Heart left ventricle (tissue), 16 donors: Measurements from ENCODE around the gene RTEL1. TPM values are rescaled to one million over a fixed set of nuclear protein-coding genes. Genes with fewer than 3 reads are reported as not detected.

Source experiments
- ATAC-seq, 4 donors: fragments of 200-7000 bp; cut with Tn5 transposase; one replicate each; pipeline ENCODE4 v1.9.1; 2020 to 2022; ENCODE audit warnings: moderate library complexity in 4 of 4, mild to moderate bottlenecking in 3 of 4, moderate number of reproducible peaks in 1 of 4
- DNase-seq, 5 donors: peaks; one replicate each; pipeline ENCODE4 v3.0.0-alpha.2; 2020
- H3K27ac ChIP-seq, 12 donors: fragments of 200-600 bp; sonication (generic) in 4 of 12; one replicate each; pipeline versions ENCODE4 v1.5.0 to v1.8.0; 2016 to 2022; ENCODE audit warnings: mild to moderate bottlenecking in 2 of 12
- H3K27me3 ChIP-seq, 9 donors: fragments of 200-600 bp; sonication (generic) in 2 of 9; one replicate each; pipeline versions ENCODE4 v1.5.1 to v1.8.0; 2016 to 2022; ENCODE audit warnings: mild to moderate bottlenecking in 3 of 9
- H3K36me3 ChIP-seq, 9 donors: fragments of 200-600 bp; sonication (generic) in 2 of 9; one replicate each; pipeline versions ENCODE4 v1.5.0 to v1.8.0; 2018 to 2022; ENCODE audit warnings: mild to moderate bottlenecking in 2 of 9
- H3K4me1 ChIP-seq, 12 donors: fragments of 200-600 bp; sonication (generic) in 4 of 12; one replicate each; pipeline versions ENCODE4 v1.5.0 to v1.8.0; 2016 to 2022; ENCODE audit warnings: mild to moderate bottlenecking in 3 of 12
- H3K4me3 ChIP-seq, 12 donors: fragments of 200-600 bp; sonication (generic) in 4 of 12; one replicate each; pipeline versions ENCODE4 v1.5.0 to v1.8.0; 2017 to 2022; ENCODE audit warnings: mild to moderate bottlenecking in 9 of 12, moderate library complexity in 4 of 12
- H3K9me3 ChIP-seq, 12 donors: fragments of 200-600 bp; sonication (generic) in 4 of 12; one replicate each; pipeline versions ENCODE4 v1.5.0 to v1.8.0; 2016 to 2022; ENCODE audit warnings: mild to moderate bottlenecking in 1 of 12
- CTCF ChIP-seq, 12 donors: fragments of 200-600 bp; sonication (generic) in 4 of 12; IDR thresholded peaks; one replicate each; pipeline versions ENCODE4 v1.5.0 to v1.8.0; 2018 to 2022; ENCODE audit warnings: antibody characterized with exemption in 12 of 12, mild to moderate bottlenecking in 5 of 12
- POLR2A ChIP-seq, 2 donors: fragments of 450-650 bp; IDR thresholded peaks; one replicate each; pipeline ENCODE4 v1.6.1; 2017; ENCODE audit warnings: antibody characterized with exemption in 2 of 2, mild to moderate bottlenecking in 2 of 2, moderate library complexity in 2 of 2
- WGBS, 4 donors: extraction: QIAGEN DNeasy Blood & Tissue Kit in 2 of 4; methylation state at CpG; one replicate each; pipeline versions ENCODE4 v1.1.5 to v1.1.7; 2013 to 2018; 5-methylcytosine and 5-hydroxymethylcytosine counted together
- intact Hi-C, 10 donors: fragments of 100-400 bp; cut with DNase I; formaldehyde crosslinking; loops; one replicate each; pipeline versions ENCODE4 v1.11.1 to v1.14.2; 2022
- polyA plus RNA-seq, 2 donors: library from polyadenylated mRNA; stranded (reverse); fragments of 200-250 nt; gene quantifications; one replicate each; pipeline ENCODE4 v1.2.3, GENCODE V29; 2013
- total RNA-seq, 9 donors: library from RNA; depleted of rRNA in 2 of 9; stranded (reverse); fragments of >200 nt in 2 of 9; fragmentation: NEBNext Ultra II Directional in 3 of 9; extraction: Animal tissue kit (Norgen Biotek cat#: 25700) in 3 of 9; gene quantifications; one replicate each; pipeline versions ENCODE4 v1.1.0 to v1.2.4, GENCODE V29; 2016 to 2023
- donor health status: ischemic (EF 13 %, LVEDD 7.1; RV severe dilation, severe dysfunction).
- donor health status: healthy with polysubstance abuse.
- donor health status: DM: no; HTN: yes; CAD: no.
- donor health status: DM: no; HTN: no; CAD: no.
- donor health status: ischemic (EF 25% LVEDD 6.9; RV normal size, moderate dysfunction).
- donor health status: ischemic (EF 25% LVEDD 5.7; RV mildly dilated, moderate dysfunction).
- donor health status: healthy.
- donor health status: DM: yes; HTN: yes; CAD: no.
- donor health status: ischemic (EF 35%, LVEDD 5.7; RV mildly dilated, moderate dysfunction).
- donor health status: nonischemic (EF 11% LVEDD 7.7; RV severe dilation, severe dysfunction).
- donor health status: DM: yes; HTN: yes; CAD: no.
- donor health status: PGD.
- donor health status: ischemic (EF 29% LVEDD 5.4; RV normal size, mild dysfunction).
- donor health status: nonischemic (EF 23%, LVEDD 6.1; RV moderate dilation, normal function).

RTEL1 gene
- total and polyA plus RNA-seq, 11 donors = 3.0 to 17.8 (median 9.6) TPM

DNA sequence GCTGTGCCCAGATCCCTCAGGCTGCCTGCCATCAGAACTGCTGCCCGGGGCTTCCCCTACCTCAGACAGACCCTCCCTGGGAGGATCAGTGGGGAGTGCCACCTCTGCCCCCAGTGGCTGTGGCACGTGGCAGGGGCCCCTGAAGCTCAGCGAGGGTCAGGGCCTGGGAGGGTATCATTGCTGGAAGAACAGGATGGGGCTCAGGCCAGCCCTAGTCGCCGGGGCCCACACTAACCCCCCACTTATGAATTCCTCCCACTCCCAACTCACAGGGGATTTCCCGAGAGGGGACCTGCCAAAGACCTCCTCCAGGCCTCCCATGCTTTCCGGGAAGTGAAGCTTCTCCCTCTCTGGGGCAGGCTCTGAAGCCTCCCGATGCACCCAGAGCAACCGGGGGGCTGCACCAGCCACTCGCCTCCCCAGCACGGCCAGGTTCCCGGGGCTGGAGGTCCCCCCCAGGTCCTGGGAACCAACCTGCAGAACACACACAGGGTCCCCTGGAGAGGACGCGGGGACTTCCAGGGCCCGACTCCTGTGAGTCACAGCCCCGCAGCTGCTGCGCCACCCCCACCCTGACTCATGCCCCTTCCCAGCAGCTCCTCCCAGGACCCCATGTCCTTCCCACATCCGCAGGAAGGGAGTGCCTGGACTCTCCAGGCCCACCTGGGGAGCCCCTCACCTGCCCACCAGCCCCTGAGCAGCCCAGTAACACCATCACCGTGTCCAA, 40.8 kb downstream of the RTEL1 start:
- 29 to 49% (median 40%) methylated on average over 4 to 19 of the region's 19 CpGs for WGBS, 4 donors
- ATAC-seq = peak in 3 of 4 donors; percentile 15 to 68 (median 55)
- Histone ChIP-seq H3K4me3 (no peak overlapping the region), H3K27me3 (no peaks in the 10 kb centered on the region), H3K27ac (peak overlapping the region in 11 of 12 donors; percentile 21 to 89 (median 50)), H3K4me1 (peaks cover 11 to 52% (median 38%) of the 10 kb centered on the region in 12 donors), H3K9me3 (no peaks in the 10 kb centered on the region), H3K36me3 (peaks cover 0 to 47% (median 25%) of the 10 kb centered on the region in 9 donors)
- TF ChIP-seq CTCF (IDR thresholded peaks at IDR 0.05) (no peak), POLR2A (IDR thresholded peaks at IDR 0.05) (no peak)
- DNase-seq = peak in 4 of 5 donors; percentile 44 to 89 (median 68)
- intact Hi-C loops = loop anchor here in 1 of 10 donors (10.0 kb wide), 1 partner anchor 276 kb away; the partner anchor contains the start of gene SAMD10

- no peak overlapping the region for H3K4me3 ChIP-seq
- ATAC-seq = no peak
- WGBS, 4 donors = 81 to 89% (median 83%) methylated on average over 12 to 24 of the region's 24 CpGs
- intact Hi-C loops = loop anchor here in 1 of 10 donors (10.0 kb wide), 1 partner anchor 275 kb away; the partner anchor contains the start of gene SAMD10
- TF ChIP-seq CTCF (IDR thresholded peaks at IDR 0.05) = no peak
- no peak for TF ChIP-seq POLR2A (IDR thresholded peaks at IDR 0.05)
- H3K27me3 ChIP-seq = no peaks in the 10 kb centered on the region
- H3K36me3 ChIP-seq = peaks cover 0 to 47% (median 25%) of the 10 kb centered on the region in 9 donors
- H3K9me3 ChIP-seq = no peaks in the 10 kb centered on the region
- peak overlapping the region in 11 of 12 donors; percentile 21 to 89 (median 50) for H3K27ac ChIP-seq
- peak in 3 of 5 donors; percentile 32 to 66 (median 48) for DNase-seq
- peaks cover 11 to 51% (median 38%) of the 10 kb centered on the region in 12 donors for H3K4me1 ChIP-seq
Observed at GRCh38 chr20:63699466-63700198, 41.5 kb downstream of the RTEL1 start.

DNA sequence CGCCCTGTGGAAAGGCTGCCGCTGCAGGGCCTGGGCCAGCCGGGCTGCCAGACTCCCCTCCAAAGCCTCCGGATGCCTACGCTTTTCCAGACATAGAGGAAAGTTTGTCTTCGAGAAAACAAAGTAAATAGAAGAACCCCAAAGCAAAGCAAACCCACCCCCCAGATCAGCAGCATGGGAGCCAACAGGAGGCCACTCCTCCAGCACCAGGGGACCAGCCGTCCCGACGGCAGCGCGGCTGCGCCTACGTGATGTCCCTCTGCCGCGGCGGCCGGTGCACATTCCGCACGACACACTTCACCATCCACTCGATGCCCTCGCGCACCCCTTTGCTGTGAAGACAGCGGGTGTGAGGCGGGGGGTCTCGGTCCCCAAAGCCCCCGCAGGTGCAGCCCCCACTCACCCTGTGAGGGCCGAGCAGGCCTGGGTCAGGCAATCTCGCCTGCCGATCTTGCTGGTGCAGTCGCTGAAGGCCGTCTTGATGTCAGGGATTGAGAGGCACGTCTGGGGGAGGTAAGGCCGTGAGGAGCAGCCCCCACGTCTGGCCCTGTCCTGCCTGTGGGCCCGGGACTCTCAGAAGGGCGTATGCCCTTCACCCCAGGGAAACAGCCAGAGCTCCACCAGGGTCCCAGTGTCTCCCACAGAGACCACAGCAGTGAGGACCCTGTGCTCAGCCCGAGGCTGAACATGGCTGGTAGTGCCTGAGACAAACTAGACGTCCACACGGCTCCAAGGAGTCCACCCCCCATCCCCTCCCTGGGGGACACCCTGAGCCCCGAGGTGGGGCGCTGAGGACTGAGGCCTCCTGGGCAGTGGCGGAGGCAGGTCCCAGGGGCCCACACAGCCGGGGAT, 42.3 kb downstream of the RTEL1 start:
- Histone ChIP-seq H3K9me3 (no peaks in the 10 kb centered on the region), H3K27ac (peak overlapping the region in 5 of 12 donors; percentile 60 to 89 (median 79)), H3K27me3 (no peaks in the 10 kb centered on the region), H3K36me3 (peaks cover 0 to 47% (median 27%) of the 10 kb centered on the region in 9 donors), H3K4me1 (peaks cover 11 to 50% (median 36%) of the 10 kb centered on the region in 12 donors), H3K4me3 (no peak overlapping the region)
- WGBS, 4 donors = 87 to 91% (median 89%) methylated on average over 32 to 43 of the region's 43 CpGs
- intact Hi-C loops = no loop called here
- ATAC-seq (no peak), DNase-seq (peak in 2 of 5 donors; percentile 20 to 27)
- TF ChIP-seq CTCF (IDR thresholded peaks at IDR 0.05) = no peak
- TF ChIP-seq POLR2A (IDR thresholded peaks at IDR 0.05) = no peak
